Endothelial cell of umbilical vein (primary cell): ENCODE results near the gene SLC44A1.

ENCODE experiments used
- EZH2 ChIP-seq: IDR thresholded peaks from 2 replicates; pipeline ENCODE4 v1.6.1; 2012; ENCODE audit warnings: borderline replicate concordance, low read depth, mild to moderate bottlenecking, moderate library complexity, low read length, inconsistent platforms; ENCODE audit not compliant: severe bottlenecking
- FOS ChIP-seq: IDR thresholded peaks from 2 replicates; pipeline ENCODE4 v1.6.1; 2011; ENCODE audit warnings: mild to moderate bottlenecking, low read length, moderate library complexity, borderline replicate concordance; ENCODE audit not compliant: insufficient read depth
- GATA2 ChIP-seq: IDR thresholded peaks from 2 replicates; pipeline ENCODE4 v1.7.0; 2011; ENCODE audit warnings: low read depth, mild to moderate bottlenecking, moderate library complexity, mixed read lengths, low read length; ENCODE audit not compliant: insufficient read length, insufficient read depth
- JUN ChIP-seq: IDR thresholded peaks from 2 replicates; pipeline ENCODE4 v1.6.1; 2011; ENCODE audit warnings: borderline replicate concordance, low read depth; ENCODE audit not compliant: insufficient read length, insufficient read depth
- MYC ChIP-seq: IDR thresholded peaks from one replicate; pipeline ENCODE4 v1.6.1; 2011; ENCODE audit warnings: mild to moderate bottlenecking, low read depth, low read length
- POLR2A ChIP-seq: IDR thresholded peaks from 2 replicates; pipeline ENCODE4 v1.6.1; 2012; ENCODE audit warnings: low read depth, mild to moderate bottlenecking, control low read depth, low read length
- POLR2AphosphoS5 ChIP-seq: IDR thresholded peaks from 2 replicates; pipeline ENCODE4 v1.6.1; 2012; ENCODE audit warnings: low read depth, mild to moderate bottlenecking, control low read depth, low read length, moderate library complexity; ENCODE audit not compliant: insufficient read depth
- TF ChIP-seq, protein P1 (sequence below), 2 donors: IDR thresholded peaks; 1 replicate in 1 of 2; 2 replicates in 1 of 2; pipeline ENCODE4 v1.5.1; 2011; ENCODE audit warnings: low read length in 2 of 2, mild to moderate bottlenecking in 2 of 2, moderate library complexity in 2 of 2, control low read depth in 1 of 2, inconsistent platforms in 1 of 2, low read depth in 1 of 2; ENCODE audit not compliant: insufficient read depth in 1 of 2; ENCODE audit errors: extremely low read depth in 1 of 2
- TF ChIP-seq, protein P2 (sequence below): IDR thresholded peaks from 2 replicates; pipeline ENCODE4 v1.6.1; 2011; ENCODE audit not compliant: insufficient read depth, insufficient read length

DNA sequence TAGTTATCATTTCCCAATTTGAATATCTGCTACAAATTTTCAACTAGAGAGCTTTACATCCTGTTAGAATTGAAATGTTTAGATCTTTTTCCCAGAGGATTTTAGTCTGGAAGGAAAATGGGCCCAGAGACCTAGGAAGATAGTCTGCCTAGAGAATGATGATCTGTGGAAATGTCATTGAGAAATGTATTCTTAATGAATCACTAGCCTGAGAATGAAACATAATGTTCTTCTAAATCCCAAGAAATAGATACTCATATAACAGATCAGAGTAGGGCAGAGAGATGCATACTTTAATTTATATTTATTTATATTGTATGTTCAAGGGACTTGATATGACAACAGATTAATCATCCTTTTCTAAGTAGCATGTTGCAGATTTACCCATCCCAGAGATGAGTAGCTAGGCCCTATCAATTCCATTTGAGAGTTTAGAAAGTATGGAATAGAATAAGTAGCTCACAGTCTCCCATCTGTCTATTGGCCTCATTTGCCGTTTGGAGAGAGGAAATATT lies 25.1 kb upstream of the SLC44A1 start:
- TF ChIP-seq POLR2A (no peak), EZH2 (no peak), JUN (no peak), POLR2AphosphoS5 (no peak), MYC (no peak), GATA2 (no peak), FOS (no peak)
- TF ChIP-seq, protein P1, sequence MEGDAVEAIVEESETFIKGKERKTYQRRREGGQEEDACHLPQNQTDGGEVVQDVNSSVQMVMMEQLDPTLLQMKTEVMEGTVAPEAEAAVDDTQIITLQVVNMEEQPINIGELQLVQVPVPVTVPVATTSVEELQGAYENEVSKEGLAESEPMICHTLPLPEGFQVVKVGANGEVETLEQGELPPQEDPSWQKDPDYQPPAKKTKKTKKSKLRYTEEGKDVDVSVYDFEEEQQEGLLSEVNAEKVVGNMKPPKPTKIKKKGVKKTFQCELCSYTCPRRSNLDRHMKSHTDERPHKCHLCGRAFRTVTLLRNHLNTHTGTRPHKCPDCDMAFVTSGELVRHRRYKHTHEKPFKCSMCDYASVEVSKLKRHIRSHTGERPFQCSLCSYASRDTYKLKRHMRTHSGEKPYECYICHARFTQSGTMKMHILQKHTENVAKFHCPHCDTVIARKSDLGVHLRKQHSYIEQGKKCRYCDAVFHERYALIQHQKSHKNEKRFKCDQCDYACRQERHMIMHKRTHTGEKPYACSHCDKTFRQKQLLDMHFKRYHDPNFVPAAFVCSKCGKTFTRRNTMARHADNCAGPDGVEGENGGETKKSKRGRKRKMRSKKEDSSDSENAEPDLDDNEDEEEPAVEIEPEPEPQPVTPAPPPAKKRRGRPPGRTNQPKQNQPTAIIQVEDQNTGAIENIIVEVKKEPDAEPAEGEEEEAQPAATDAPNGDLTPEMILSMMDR (IDR thresholded peaks at IDR 0.05; ENCODE audit: extremely low read depth in 1 of 2, insufficient read depth in 1 of 2, low read depth in 1 of 2, low read length in 2 of 2), result no peak
- TF ChIP-seq, protein P2, sequence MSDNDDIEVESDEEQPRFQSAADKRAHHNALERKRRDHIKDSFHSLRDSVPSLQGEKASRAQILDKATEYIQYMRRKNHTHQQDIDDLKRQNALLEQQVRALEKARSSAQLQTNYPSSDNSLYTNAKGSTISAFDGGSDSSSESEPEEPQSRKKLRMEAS, result no peak
